Sigmoid colon (tissue), 4 donors: ENCODE results near the gene PCDH8.

Source experiments
- CTCF ChIP-seq, 4 experiments: fragments of 450-650 bp in 3 of 4; fragments of 200-600 bp in 1 of 4; IDR thresholded peaks; one replicate each; pipeline ENCODE4 v1.5.1; 2016 to 2019; ENCODE audit warnings: antibody characterized with exemption in 4 of 4, mild to moderate bottlenecking in 3 of 4, moderate library complexity in 2 of 4
- EP300 ChIP-seq, 4 donors: sonication (generic); formaldehyde crosslinking; IDR thresholded peaks; one replicate each; pipeline ENCODE4 v1.6.1; 2017; ENCODE audit warnings: antibody characterized with exemption in 4 of 4
- POLR2A ChIP-seq, 2 donors: fragments of 450-650 bp; IDR thresholded peaks; one replicate each; pipeline ENCODE4 v1.6.1; 2016; ENCODE audit warnings: antibody characterized with exemption in 2 of 2, mild to moderate bottlenecking in 2 of 2, moderate library complexity in 2 of 2

DNA sequence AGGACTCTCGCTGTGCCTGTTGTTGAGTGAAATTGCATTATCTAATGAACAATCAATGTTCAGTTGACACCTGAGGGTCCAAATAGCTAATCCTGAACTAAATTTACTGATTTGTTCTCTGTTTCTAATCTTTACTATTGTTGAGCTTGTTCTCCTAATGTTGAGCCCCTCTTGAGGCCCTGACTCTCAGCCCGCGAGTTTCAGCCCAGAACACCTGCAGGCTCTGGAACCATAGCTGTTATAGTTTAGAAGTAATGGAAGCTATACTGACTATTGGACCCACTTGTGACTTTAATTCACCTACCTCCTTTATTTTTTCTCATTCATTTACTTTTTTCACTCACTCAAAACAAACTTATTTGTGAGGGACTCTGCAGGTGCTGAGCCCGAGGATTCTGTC is 20.6 kb upstream of the PCDH8 start:
- TF ChIP-seq CTCF (IDR thresholded peaks at IDR 0.05) (no peak), POLR2A (IDR thresholded peaks at IDR 0.05) (no peak), EP300 (IDR thresholded peaks at IDR 0.05) (no peak)
